Brain pericyte (primary cell): ENCODE measurements around the gene TAS2R42.
A peak's percentile ranks its signal among the peaks of the same experiment; 100 is the strongest.

ENCODE experiments used
- DNase-seq: peaks from one replicate; pipeline ENCODE4 v3.0.0-alpha.2; 2012; ENCODE audit warnings: low read depth, low spot score

Gene TAS2R42

GRCh38 chr12:11186837-11187236 is at the start of gene TAS2R42:
Gene TAS2R42 (minus strand): TSS chr12:11186937. CDS start chr12:11186937, 0 bp downstream.
- no peak for DNase-seq

GRCh38 chr12:11233532-11233931 is 46.8 kb upstream of the TAS2R42 start:
- DNase-seq: no peak

- peak; percentile 15 for DNase-seq
Observed at GRCh38 chr12:11228296-11228879, 41.7 kb upstream of the TAS2R42 start.

GRCh38 chr12:11227373-11227772 is 40.6 kb upstream of the TAS2R42 start:
- no peak for DNase-seq

GRCh38 chr12:11209113-11209512 is 22.4 kb upstream of the TAS2R42 start:
- DNase-seq: no peak

GRCh38 chr12:11204173-11204572 is 17.4 kb upstream of the TAS2R42 start:
- DNase-seq: no peak

GRCh38 chr12:11202811-11203210 is 16.1 kb upstream of the TAS2R42 start:
- no peak for DNase-seq

- no peak for DNase-seq
Observed at GRCh38 chr12:11183011-11183410, 3.7 kb downstream of the TAS2R42 start.

GRCh38 chr12:11182529-11182928 is 4.2 kb downstream of the TAS2R42 start:
- DNase-seq: no peak

GRCh38 chr12:11178250-11178649 is 8.5 kb downstream of the TAS2R42 start:
- DNase-seq: no peak

- no peak for DNase-seq
Observed at GRCh38 chr12:11174022-11174421, 12.7 kb downstream of the TAS2R42 start.

- DNase-seq: no peak
Observed at GRCh38 chr12:11171969-11172675, 14.6 kb downstream of the TAS2R42 start.

GRCh38 chr12:11171145-11171968 is 15.4 kb downstream of the TAS2R42 start, which contains the start of gene SMIM10L1:
Gene SMIM10L1 (plus strand): TSS chr12:11171194. CDS start chr12:11171357, 163 bp downstream.
- DNase-seq: peak; percentile 71

GRCh38 chr12:11170810-11171144 is 16.0 kb downstream of the TAS2R42 start:
- DNase-seq: no peak

- no peak for DNase-seq
Observed at GRCh38 chr12:11166300-11166699, 20.4 kb downstream of the TAS2R42 start.

GRCh38 chr12:11164384-11164783 is 22.4 kb downstream of the TAS2R42 start:
- DNase-seq: no peak

- no peak for DNase-seq
Observed at GRCh38 chr12:11162502-11162901, 24.2 kb downstream of the TAS2R42 start.

- DNase-seq: no peak
Observed at GRCh38 chr12:11158885-11159444, 27.8 kb downstream of the TAS2R42 start.

GRCh38 chr12:11154400-11154925 is 32.3 kb downstream of the TAS2R42 start:
- no peak for DNase-seq

GRCh38 chr12:11152725-11153124 is 34.0 kb downstream of the TAS2R42 start:
- DNase-seq: no peak

- no peak for DNase-seq
Observed at GRCh38 chr12:11150832-11151231, 35.9 kb downstream of the TAS2R42 start.

GRCh38 chr12:11147420-11147819 is 39.3 kb downstream of the TAS2R42 start:
- DNase-seq: no peak
